HEK293 (cell line): ENCODE results near the gene TTF1.
"Not testable (repeated sequence)": the region's sequence is repeated elsewhere in the genome, so short reads cannot be mapped to it uniquely, and the experiment has no call there.

Experiments
- CTCF ChIA-PET: fragments of 350-600 bp; formaldehyde crosslinking; extraction: SDS; loops from one replicate; lab custom pipeline; 2021; ENCODE audit warnings: antibody characterized with exemption; lab: Yijun Ruan, JAX
- POLR2A ChIA-PET: fragments of 300-600 bp; formaldehyde crosslinking; extraction: SDS; loops from one replicate; lab custom pipeline; 2020; ENCODE audit warnings: antibody characterized with exemption, inconsistent platforms; lab: Yijun Ruan, JAX
- H3K27ac ChIP-seq: fragments of 200-500 bp; sonication (Bioruptor generic); 2 replicates; pipeline ENCODE4 v1.5.1; 2014; ENCODE audit warnings: low read depth, low read length, control low read depth, inconsistent platforms; ENCODE audit errors: extremely low read depth
- H3K36me3 ChIP-seq, 2 experiments: fragments of 200-500 bp in 1 of 2; sonication (Bioruptor generic) in 1 of 2; 1 replicate in 1 of 2; 2 replicates in 1 of 2; pipeline ENCODE4 v1.5.1; 2014 to 2017; ENCODE audit warnings: inconsistent platforms in 2 of 2, low read length in 2 of 2; ENCODE audit not compliant: control insufficient read depth in 2 of 2, insufficient read depth in 1 of 2
- H3K4me1 ChIP-seq: fragments of 200-500 bp; sonication (Bioruptor generic); 2 replicates; pipeline ENCODE4 v1.5.1; 2014; ENCODE audit warnings: mild to moderate bottlenecking, low read length, inconsistent platforms; ENCODE audit not compliant: control insufficient read depth, insufficient read depth
- H3K4me3 ChIP-seq: 2 replicates; pipeline ENCODE4 v1.5.1; 2011; ENCODE audit warnings: low read depth, mild to moderate bottlenecking, control low read depth, low read length, moderate library complexity
- H3K9me3 ChIP-seq: fragments of 200-500 bp; sonication (Bioruptor generic); 2 replicates; pipeline ENCODE4 v1.5.1; 2014; ENCODE audit warnings: low read depth, low read length, inconsistent platforms; ENCODE audit not compliant: control insufficient read depth, insufficient read depth
- BCL6B ChIP-seq: fragments of 450-650 bp; formaldehyde crosslinking; IDR thresholded peaks from 2 replicates; pipeline ENCODE4 v1.5.1; 2017; ENCODE audit warnings: missing biosample characterization, missing genetic modification characterization
- KLF9 ChIP-seq: fragments of 450-650 bp; formaldehyde crosslinking; IDR thresholded peaks from 2 replicates; pipeline ENCODE4 v1.5.1; 2016; ENCODE audit warnings: missing biosample characterization, missing genetic modification characterization, low read depth
- PRDM2 ChIP-seq: fragments of 450-650 bp; formaldehyde crosslinking; IDR thresholded peaks from 2 replicates; pipeline ENCODE4 v1.5.1; 2016; ENCODE audit warnings: missing biosample characterization, missing genetic modification characterization, borderline replicate concordance
- ZBTB17 ChIP-seq: fragments of 450-650 bp; formaldehyde crosslinking; IDR thresholded peaks from 2 replicates; pipeline ENCODE4 v1.5.1; 2016; ENCODE audit warnings: missing biosample characterization, missing genetic modification characterization
- ZBTB26 ChIP-seq: fragments of 450-650 bp; formaldehyde crosslinking; optimal IDR thresholded peaks from 2 replicates; pipeline ENCODE3; 2016; ENCODE audit warnings: missing biosample characterization, mild to moderate bottlenecking, missing genetic modification characterization
- ZNF121 ChIP-seq: fragments of 450-650 bp; formaldehyde crosslinking; IDR thresholded peaks from 2 replicates; pipeline ENCODE4 v1.5.1; 2016; ENCODE audit warnings: missing biosample characterization, missing genetic modification characterization
- ZNF18 ChIP-seq: fragments of 450-650 bp; formaldehyde crosslinking; IDR thresholded peaks from 2 replicates; pipeline ENCODE4 v1.5.1; 2016; ENCODE audit warnings: missing biosample characterization, missing genetic modification characterization
- ZNF335 ChIP-seq: fragments of 450-650 bp; formaldehyde crosslinking; conservative IDR thresholded peaks from 2 replicates; pipeline ENCODE4 v1.5.1; 2016; ENCODE audit warnings: missing biosample characterization, missing genetic modification characterization
- ZNF529 ChIP-seq: fragments of 450-650 bp; formaldehyde crosslinking; IDR thresholded peaks from 2 replicates; pipeline ENCODE4 v1.5.1; 2017; ENCODE audit warnings: missing genetic modification characterization, missing biosample characterization; ENCODE audit not compliant: insufficient replicate concordance

TTF1 gene

GRCh38 chr9:132378416-132378815 is 28.2 kb downstream of the TTF1 start:
- H3K4me1 ChIP-seq, H3K4me3 ChIP-seq, H3K9me3 ChIP-seq, POLR2A ChIA-PET, CTCF ChIA-PET, H3K27ac ChIP-seq: not testable (repeated sequence)
- peaks cover 30 to 71% of the 10 kb centered on the region in 2 experiments for H3K36me3 ChIP-seq
- TF ChIP-seq ZBTB26 (tag by site-specific recombination) (peak; percentile 27), ZNF18 (tag by site-specific recombination) (peak; percentile 97)

- H3K4me1 ChIP-seq, H3K4me3 ChIP-seq: not testable (repeated sequence)
Observed at GRCh38 chr9:132377769-132378168, 28.9 kb downstream of the TTF1 start.

DNA sequence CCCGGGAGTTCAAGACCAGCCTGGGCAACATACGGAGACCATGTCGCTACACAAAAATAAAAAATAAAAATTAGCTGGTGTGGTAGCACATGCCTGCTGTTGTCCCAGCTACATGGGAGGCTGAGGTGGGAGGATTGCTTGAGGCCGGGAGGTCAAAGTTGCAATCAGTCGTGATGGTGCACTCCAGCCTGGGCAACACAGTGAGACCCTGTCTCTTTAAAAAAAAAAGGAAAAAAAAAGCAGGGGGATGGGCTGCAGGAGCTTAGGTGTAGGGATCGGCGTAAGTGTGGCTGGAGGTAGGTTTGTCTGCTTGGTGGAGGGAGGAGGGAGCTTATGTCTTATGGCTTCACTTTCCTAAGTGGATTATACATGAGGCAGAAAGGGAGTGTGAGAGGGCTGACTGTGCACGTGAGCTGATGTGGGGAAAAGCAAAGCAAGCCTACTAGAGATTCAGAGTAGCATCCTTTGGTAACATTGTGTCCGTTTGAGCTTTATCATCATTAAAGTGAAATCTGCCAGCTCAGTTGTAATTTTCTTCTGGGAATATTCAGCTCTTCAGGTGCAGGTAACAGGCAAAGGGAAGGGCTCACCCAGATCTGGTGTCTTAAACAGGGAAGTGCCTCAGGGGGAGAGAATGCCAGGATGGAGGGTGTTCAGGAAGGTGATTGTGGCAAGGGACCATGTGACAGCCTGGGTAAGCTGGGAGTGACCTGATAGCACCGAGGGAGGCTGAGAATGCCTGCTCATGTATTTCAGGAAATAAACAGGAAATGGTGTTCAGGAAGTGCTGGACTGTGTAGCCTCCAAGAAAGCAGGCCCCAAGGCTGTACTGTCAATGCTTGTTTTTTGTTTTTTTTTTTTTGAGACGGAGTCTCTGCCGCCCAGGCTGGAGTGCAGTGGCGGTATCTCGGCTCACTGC is 34.2 kb downstream of the TTF1 start:
- H3K4me1 ChIP-seq = no peaks in the 10 kb centered on the region
- H3K4me3 ChIP-seq = no peak overlapping the region
- H3K27ac ChIP-seq = no peak overlapping the region
- peaks cover 12 to 25% of the 10 kb centered on the region in 2 experiments; a peak in 2 of 3 replicates for H3K36me3 ChIP-seq
- H3K9me3 ChIP-seq = no peaks in the 10 kb centered on the region
- ChIA-PET CTCF (interaction anchor here (0.6 to 1.5 kb wide), 4 partner anchors 17 to 135 kb away, joined by 3 to 5 read pairs (median 4); no protein-coding TSS in a partner anchor), POLR2A (interaction anchor here (0.7 to 1.6 kb wide), 3 partner anchors 12 to 81 kb away, joined by 3 to 20 read pairs (median 3); partner anchors contain the start of gene SETX)
- TF ChIP-seq KLF9 (no peak), BCL6B (peak; percentile 54; the same call in 1 of the 2 replicates), PRDM2 (tag by site-specific recombination) (no peak), ZNF529 (tag by site-specific recombination) (no peak), ZBTB17 (tag by site-specific recombination) (peak; percentile 22; the same call in 1 of the 2 replicates), ZNF335 (tag by site-specific recombination) (0 out of 2 replicates have a peak, but pooled peaks have one; percentile 14), ZNF121 (tag by site-specific recombination) (peak; percentile 59; the same call in 1 of the 2 replicates)

More at GRCh38 chr9:132377769-132378168, 28.9 kb downstream of the TTF1 start:
- POLR2A ChIA-PET, H3K27ac ChIP-seq, H3K9me3 ChIP-seq, CTCF ChIA-PET: not testable (repeated sequence)
- H3K36me3 ChIP-seq = peaks cover 30 to 66% of the 10 kb centered on the region in 2 experiments
- peak; percentile 96 for TF ChIP-seq ZNF18 (tag by site-specific recombination)
